K562 (cell line): ENCODE data around the gene CFAP410. TPM values are rescaled to one million over a fixed set of nuclear protein-coding genes. Genes with fewer than 3 reads are reported as not detected.

Experiments
- ATAC-seq: fragments of 200-7000 bp; cut with Tn5 transposase; 3 replicates; pipeline ENCODE4 v1.9.1; 2020; ENCODE audit warnings: moderate library complexity
- BruUV-seq: library from RNA; stranded (reverse); fragments of 400-500 nt; replicated peaks from 2 replicates; lab custom pipeline; 2021; lab: Mats Ljungman, UMichigan
- CTCF ChIA-PET: fragments of 300-600 bp; formaldehyde crosslinking; extraction: SDS; loops from one replicate; lab custom pipeline; 2021; ENCODE audit warnings: low intra/inter-chr PET ratio; lab: Yijun Ruan, JAX
- POLR2A ChIA-PET: fragments of 300-600, 350-650 bp; sonication (Branson Sonifier 250); formaldehyde crosslinking; extraction: SDS; loops from one replicate; lab custom pipeline; 2021; ENCODE audit warnings: antibody characterized with exemption, inconsistent platforms; lab: Yijun Ruan, JAX
- DNase-seq, 4 experiments: peaks; one replicate each; pipeline versions ENCODE4 v3.0.0 to v3.0.0-alpha.2; 2011 to 2018; ENCODE audit warnings: low spot score in 3 of 4, mixed read lengths in 3 of 4; ENCODE audit errors: extremely low read depth in 1 of 4
- FAIRE-seq: peaks from 2 replicates; lab custom pipeline; 2011; peaks lifted over from hg19 to GRCh38; lab: Jason Lieb, UNC
- H2AFZ ChIP-seq: 2 replicates; pipeline ENCODE4 v1.6.0; 2011; ENCODE audit warnings: low read depth, low read length, control low read depth, inconsistent platforms
- H3K27ac ChIP-seq: fragments of 200-600 bp; 3 replicates; pipeline ENCODE4 v1.8.0; 2011; ENCODE audit warnings: low read depth, mild to moderate bottlenecking, control low read depth, inconsistent platforms, low read length, moderate library complexity, mixed read lengths; ENCODE audit errors: extremely low read depth
- H3K27me3 ChIP-seq, 2 experiments: fragments of 300-600 bp in 1 of 2; 2 replicates in 1 of 2; 3 replicates in 1 of 2; pipeline versions ENCODE4 v1.6.0 to v1.8.0; 2011; ENCODE audit warnings: inconsistent platforms in 2 of 2, low read length in 2 of 2, mild to moderate bottlenecking in 1 of 2, mixed read lengths in 1 of 2, moderate library complexity in 1 of 2; ENCODE audit not compliant: control insufficient read depth in 2 of 2, insufficient read depth in 2 of 2
- H3K36me3 ChIP-seq: fragments of 300-600 bp; 3 replicates; pipeline ENCODE4 v1.8.0; 2011; ENCODE audit warnings: mild to moderate bottlenecking, low read length, inconsistent platforms; ENCODE audit not compliant: control insufficient read depth, insufficient read depth
- H3K4me1 ChIP-seq, 2 experiments: fragments of 200-600 bp in 1 of 2; replicated peaks in 1 of 2; 2 replicates in 1 of 2; 3 replicates in 1 of 2; pipeline versions ENCODE4 v1.5.1 to v1.8.0; 2011; ENCODE audit warnings: inconsistent platforms in 2 of 2, low read length in 2 of 2, mild to moderate bottlenecking in 1 of 2, mixed read lengths in 1 of 2, moderate library complexity in 1 of 2; ENCODE audit not compliant: control insufficient read depth in 2 of 2, insufficient read depth in 2 of 2
- H3K4me2 ChIP-seq: 2 replicates; pipeline ENCODE4 v1.6.1; 2011; ENCODE audit warnings: low read length, control low read depth, inconsistent platforms, mixed read lengths; ENCODE audit not compliant: insufficient read depth
- H3K4me3 ChIP-seq: fragments of 200-600 bp; sonication (generic), shearing (Covaris generic); 2 replicates; pipeline ENCODE4 v1.5.1; 2016; ENCODE audit warnings: control low read depth, inconsistent platforms
- H3K79me2 ChIP-seq: fragments of 200-600 bp; 3 replicates; pipeline ENCODE4 v1.8.0; 2011; ENCODE audit warnings: low read length, inconsistent platforms; ENCODE audit not compliant: control insufficient read depth, insufficient read depth
- H3K9ac ChIP-seq, 2 experiments: 2 replicates each; pipeline versions ENCODE4 v1.6.0 to v1.6.1; 2011; ENCODE audit warnings: low read depth in 2 of 2, low read length in 2 of 2, control low read depth in 1 of 2, inconsistent platforms in 1 of 2, mild to moderate bottlenecking in 1 of 2, mixed read lengths in 1 of 2; ENCODE audit not compliant: insufficient read depth in 1 of 2
- H3K9me1 ChIP-seq: one replicate; pipeline ENCODE4 v1.6.0; 2011; ENCODE audit warnings: inconsistent platforms, mild to moderate bottlenecking, low read length, moderate library complexity; ENCODE audit not compliant: control insufficient read depth, insufficient read depth
- H3K9me3 ChIP-seq: replicated peaks from 2 replicates; pipeline ENCODE4 v1.5.1; 2011; ENCODE audit warnings: low read depth, low read length, inconsistent platforms; ENCODE audit not compliant: control insufficient read depth, insufficient read depth
- H4K20me1 ChIP-seq: replicated peaks from 2 replicates; pipeline ENCODE4 v1.6.1; 2011; ENCODE audit warnings: low read length, inconsistent platforms, mixed read lengths; ENCODE audit not compliant: control insufficient read depth, insufficient read depth
- CTBP1 ChIP-seq: fragments of 450-650 bp; IDR thresholded peaks from 2 replicates; pipeline ENCODE4 v1.6.1; 2016; ENCODE audit warnings: borderline replicate concordance
- DDX20 ChIP-seq: fragments of 450-650 bp; IDR thresholded peaks from 2 replicates; pipeline ENCODE4 v1.6.1; 2016; ENCODE audit warnings: missing genetic modification characterization, low read depth, mild to moderate bottlenecking, missing compliant biosample characterization, moderate library complexity
- HIVEP1 ChIP-seq: fragments of 250-450 bp; sonication (Bioruptor Pico); IDR thresholded peaks from 2 replicates; pipeline ENCODE4 v1.4.0; 2020; ENCODE audit warnings: mild to moderate bottlenecking
- PKNOX1 ChIP-seq: fragments of 450-650 bp; IDR thresholded peaks from 2 replicates; pipeline ENCODE4 v1.6.1; 2016
- WGBS: fragments of 100-300 bp; shearing (Covaris generic); methylation state at CpG from one replicate; pipeline ENCODE4 v1.1.6; 2016; ENCODE audit warnings: low coverage, mixed read lengths; ENCODE audit not compliant: insufficient coverage; ENCODE audit errors: missing lambda C conversion rate; 5-methylcytosine and 5-hydroxymethylcytosine counted together
- in situ Hi-C: fragments of 300-500 bp; cut with MboI; formaldehyde crosslinking; loops from 4 replicates; pipeline ENCODE4 v1.15.0; 2018; ENCODE audit warnings: inconsistent platforms, mixed read lengths
- intact Hi-C: fragments of 100-400 bp; cut with micrococcal nuclease; formaldehyde crosslinking; loops from 2 replicates; pipeline ENCODE4 v1.14.2; 2022
- polyA plus RNA-seq, 8 experiments: library from polyadenylated mRNA; depleted of rRNA in 4 of 8; stranded (reverse) in 5 of 8; unstranded in 3 of 8; fragments of >200 nt; fragmentation: Nextera tagmentation in 2 of 8; fragmentation: Illumina TruSeq in 1 of 8; extraction: Ambion mirVana in 2 of 8; extraction: Trizol in 1 of 8; gene quantifications; 2 replicates each; pipeline versions ENCODE4 v1.2.1 to v1.2.3, GENCODE V29; 2011 to 2014; ENCODE audit warnings: inconsistent platforms in 1 of 8, missing spikeins in 1 of 8
- total RNA-seq, 7 experiments: library from RNA; depleted of rRNA in 6 of 7; stranded (reverse); fragments of >200 nt in 6 of 7; fragmentation: Illumina TruSeq in 2 of 7; extraction: Trizol in 2 of 7; gene quantifications; 2 replicates each; pipeline versions ENCODE4 v1.2.1 to v1.2.3, GENCODE V29; 2011 to 2021; ENCODE audit warnings: low replicate concordance in 1 of 7

Gene CFAP410
- total and polyA plus RNA-seq, 9 of the 15 experiments (the other 6 are each of a cell fraction or from before 2014, with no cell fraction given) = 0.07 to 17.3 (median 2.3) TPM

- Histone ChIP-seq H3K9me3 (no peaks in the 10 kb centered on the region), H3K4me3 (no peak overlapping the region), H3K9me1 (peaks cover 8% of the 10 kb centered on the region), H3K79me2 (peaks cover 20% of the 10 kb centered on the region), H3K27me3 (peaks cover under 1 to 15% of the 10 kb centered on the region in 2 experiments; a peak in 2 of 5 replicates), H3K4me2 (no peak overlapping the region), H3K27ac (no peak overlapping the region), H3K4me1 (peaks cover 13 to 76% of the 10 kb centered on the region in 2 experiments), H2AFZ (no peak overlapping the region), H4K20me1 (peaks cover 15% of the 10 kb centered on the region), H3K9ac (no peak overlapping the region)
- WGBS = 19% methylated on average over 12 of the region's 13 CpGs
- DNase-seq = no peak
- ChIA-PET POLR2A (interaction anchor here (0.6 to 0.9 kb wide), 3 partner anchors 10 to 324 kb away, joined by 3 to 5 read pairs (median 4); no protein-coding TSS in a partner anchor), CTCF (no interaction called here)
- ATAC-seq = no peak
- no TSS peak for BruUV-seq
- FAIRE-seq = no peak
- intact Hi-C loops (loop anchor here (2.0 kb wide), 1 partner anchor 284 kb away; the partner anchor contains the start of gene TRAPPC10), in situ Hi-C loops (loop anchor here (25.0 kb wide), 1 partner anchor 135 kb away; no protein-coding TSS in a partner anchor)
- TF ChIP-seq HIVEP1 (CRISPR knock-in tag) = no peak
- no peak for TF ChIP-seq DDX20
- no peak for TF ChIP-seq PKNOX1
- no peak for TF ChIP-seq CTBP1
- TF ChIP-seq, all 486 proteins: peak for 0
- H3K36me3 ChIP-seq = no peaks in the 10 kb centered on the region; the same call in 2 of the 3 replicates
These were observed 42.3 kb downstream of the CFAP410 start for GRCh38 chr21:44296916-44297315.
